ENCODE data around the gene PYDC1. TPM values are rescaled to one million over a fixed set of nuclear protein-coding genes. Genes with fewer than 3 reads are reported as not detected.
"Not testable (repeated sequence)": the region's sequence is repeated elsewhere in the genome, so short reads cannot be mapped to it uniquely, and the experiment has no call there.

Gene PYDC1
- total and polyA plus RNA-seq, 2 of the 13 experiments (the other 11 are each of a cell fraction or from before 2014, with no cell fraction given), result not detected

DNA sequence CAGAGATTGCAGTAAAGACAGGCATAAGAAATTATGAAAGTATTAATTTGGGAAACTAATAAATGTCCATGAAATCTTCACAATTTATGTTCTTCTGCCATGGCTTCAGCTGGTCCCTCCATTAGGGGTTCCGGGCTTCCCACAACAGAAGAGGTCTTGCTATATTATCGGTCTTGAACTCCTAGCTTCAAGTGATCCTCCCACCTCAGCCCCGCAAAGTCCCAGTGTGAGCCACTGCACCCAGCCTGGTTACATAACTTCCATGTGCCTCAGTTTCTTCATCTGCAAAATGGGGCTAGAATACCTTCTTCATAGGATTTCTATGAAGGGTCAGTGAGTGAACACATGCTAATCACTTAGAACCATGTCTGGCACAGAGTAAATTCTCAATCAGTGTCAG lies 29.4 kb upstream of the PYDC1 start:
- Histone ChIP-seq H3K36me3 (replicated peaks in 1 of 2; ENCODE audit: control insufficient read depth in 1 of 2, insufficient read depth in 2 of 2, low read length in 2 of 2) (no peaks in the 10 kb centered on the region), H3K27me3 (ENCODE audit: control insufficient read depth in 1 of 2, insufficient read depth in 2 of 2, low read length in 2 of 2) (peaks cover 3 to 22% of the 10 kb centered on the region in 2 experiments; a peak in 3 of 5 replicates), H2AFZ (ENCODE audit: low read length) (no peak overlapping the region), H3K4me2 (ENCODE audit: low read depth, low read length) (no peak overlapping the region), H3K4me3 (replicated peaks in 1 of 3; ENCODE audit: insufficient read depth in 1 of 3, low read depth in 2 of 3, low read length in 3 of 3) (no peak overlapping the region), H3K9ac (ENCODE audit: insufficient read depth, low read depth, low read length) (no peak overlapping the region), H3K79me2 (ENCODE audit: insufficient read depth, low read length) (no peaks in the 10 kb centered on the region), H3K4me1 (ENCODE audit: insufficient read depth, low read length) (no peaks in the 10 kb centered on the region), H3K9me3 (ENCODE audit: low read length) (no peaks in the 10 kb centered on the region), H3K27ac (ENCODE audit: extremely low read length, insufficient read depth, low read length) (no peak overlapping the region), H4K20me1 (ENCODE audit: insufficient read depth, low read length) (no peaks in the 10 kb centered on the region)
- WGBS (ENCODE audit: low lambda C conversion rate), result 66% methylated on average over 3 of the region's 3 CpGs
- TF ChIP-seq ZNF788 (CRISPR knock-in tag; IDR thresholded peaks at IDR 0.05; ENCODE audit: borderline replicate concordance) (no peak), GPN1 (CRISPR knock-in tag; IDR thresholded peaks at IDR 0.05; ENCODE audit: borderline replicate concordance) (no peak), ELF4 (CRISPR knock-in tag; IDR thresholded peaks at IDR 0.05; ENCODE audit: borderline replicate concordance) (no peak), KLF9 (CRISPR knock-in tag; IDR thresholded peaks at IDR 0.05; ENCODE audit: low read depth) (no peak), ZNF629 (CRISPR knock-in tag; conservative IDR thresholded peaks at IDR 0.05) (0 out of 2 replicates have a peak, but pooled peaks have one; percentile 21), HNF4A (CRISPR knock-in tag; IDR thresholded peaks at IDR 0.05) (no peak)
- TF ChIP-seq, protein P1, sequence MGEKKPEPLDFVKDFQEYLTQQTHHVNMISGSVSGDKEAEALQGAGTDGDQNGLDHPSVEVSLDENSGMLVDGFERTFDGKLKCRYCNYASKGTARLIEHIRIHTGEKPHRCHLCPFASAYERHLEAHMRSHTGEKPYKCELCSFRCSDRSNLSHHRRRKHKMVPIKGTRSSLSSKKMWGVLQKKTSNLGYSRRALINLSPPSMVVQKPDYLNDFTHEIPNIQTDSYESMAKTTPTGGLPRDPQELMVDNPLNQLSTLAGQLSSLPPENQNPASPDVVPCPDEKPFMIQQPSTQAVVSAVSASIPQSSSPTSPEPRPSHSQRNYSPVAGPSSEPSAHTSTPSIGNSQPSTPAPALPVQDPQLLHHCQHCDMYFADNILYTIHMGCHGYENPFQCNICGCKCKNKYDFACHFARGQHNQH (CRISPR knock-in tag; IDR thresholded peaks at IDR 0.05), result no peak
- no TSS peak for BruUV-seq (replicated peaks)
- DNase-seq (ENCODE audit: low spot score), result no peak
- in situ Hi-C loops (cut with HindIII; ENCODE audit: extremely low pct_ligation_motif_present, low pct_unique_long_range_greater_than_20kb), result no loop called here
- CTCF ChIA-PET (ENCODE audit: low intra/inter-chr PET ratio, low total read pairs), result no interaction called here
- POLR2A ChIA-PET, result no interaction called here
- FAIRE-seq, result no peak
- ATAC-seq, result no peak
- intact Hi-C loops (cut with micrococcal nuclease; ENCODE audit: unreplicated experiment), result no loop called here

DNA sequence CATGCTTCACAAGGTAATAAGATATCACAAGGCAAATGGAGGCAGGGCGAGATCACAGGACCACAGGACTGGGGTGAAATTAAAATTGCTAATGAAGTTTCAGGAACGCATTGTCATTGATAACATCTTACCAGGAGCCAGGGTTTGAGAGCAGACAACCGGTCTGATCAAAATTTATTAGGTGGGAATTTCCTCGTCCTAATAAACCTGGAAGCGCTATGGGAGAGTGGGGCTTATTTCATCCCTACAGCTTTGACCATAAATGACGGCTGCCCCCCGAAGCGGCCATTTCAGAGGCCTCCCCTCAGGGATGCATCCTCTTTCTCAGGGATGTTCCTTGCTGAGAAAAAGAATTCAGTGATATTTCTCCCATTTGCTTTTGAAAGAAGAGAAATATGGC lies 28.7 kb upstream of the PYDC1 start:
- ATAC-seq; POLR2A ChIA-PET; H3K4me3 ChIP-seq (replicated peaks in 1 of 3; ENCODE audit: insufficient read depth in 1 of 3, low read depth in 2 of 3, low read length in 3 of 3); H3K4me2 ChIP-seq (ENCODE audit: low read depth, low read length); BruUV-seq (replicated peaks); H3K27ac ChIP-seq (ENCODE audit: extremely low read length, insufficient read depth, low read length); CTCF ChIA-PET (ENCODE audit: low intra/inter-chr PET ratio, low total read pairs); H2AFZ ChIP-seq (ENCODE audit: low read length); intact Hi-C loops (cut with micrococcal nuclease; ENCODE audit: unreplicated experiment); in situ Hi-C loops (cut with HindIII; ENCODE audit: extremely low pct_ligation_motif_present, low pct_unique_long_range_greater_than_20kb); H3K9me3 ChIP-seq (ENCODE audit: low read length); H3K9ac ChIP-seq (ENCODE audit: insufficient read depth, low read depth, low read length); H3K79me2 ChIP-seq (ENCODE audit: insufficient read depth, low read length); FAIRE-seq; DNase-seq (ENCODE audit: low spot score); H3K4me1 ChIP-seq (ENCODE audit: insufficient read depth, low read length); H4K20me1 ChIP-seq (ENCODE audit: insufficient read depth, low read length); H3K36me3 ChIP-seq (replicated peaks in 1 of 2; ENCODE audit: control insufficient read depth in 1 of 2, insufficient read depth in 2 of 2, low read length in 2 of 2): not testable (repeated sequence)
- 31% methylated on average over 8 of the region's 8 CpGs for WGBS (ENCODE audit: low lambda C conversion rate)
- peaks cover 3 to 22% of the 10 kb centered on the region in 2 experiments; a peak in 3 of 5 replicates for H3K27me3 ChIP-seq (ENCODE audit: control insufficient read depth in 1 of 2, insufficient read depth in 2 of 2, low read length in 2 of 2)

All from HepG2 (cell line).